WERI-Rb-1 (cell line): ENCODE data around the gene CALHM3.

ENCODE experiments used
- DNase-seq: peaks from one replicate; pipeline ENCODE4 v3.0.0-alpha.2; 2020
- H3K27ac ChIP-seq: fragments of 250-450 bp; sonication (Bioruptor Pico); 2 replicates; pipeline ENCODE4 v1.5.1; 2020; ENCODE audit warnings: mild to moderate bottlenecking, moderate library complexity
- H3K27me3 ChIP-seq: fragments of 250-450 bp; sonication (Bioruptor Pico); 2 replicates; pipeline ENCODE4 v1.5.1; 2021; ENCODE audit warnings: mild to moderate bottlenecking, low read depth, moderate library complexity; ENCODE audit not compliant: insufficient read depth, severe bottlenecking
- H3K36me3 ChIP-seq: fragments of 250-450 bp; sonication (Bioruptor Pico); 2 replicates; pipeline ENCODE4 v1.5.1; 2020; ENCODE audit warnings: mild to moderate bottlenecking, moderate library complexity
- H3K4me3 ChIP-seq: 2 replicates; pipeline ENCODE4 v1.5.1; 2011; ENCODE audit warnings: low read depth, mild to moderate bottlenecking, control low read depth, low read length
- H3K9me3 ChIP-seq: fragments of 250-450 bp; sonication (Bioruptor Pico); 2 replicates; pipeline ENCODE4 v1.5.1; 2021; ENCODE audit warnings: mild to moderate bottlenecking, moderate library complexity; ENCODE audit not compliant: severe bottlenecking
- CTCF ChIP-seq: IDR thresholded peaks from 2 replicates; pipeline ENCODE4 v1.5.1; 2011; ENCODE audit warnings: low read depth, mild to moderate bottlenecking, control low read depth, inconsistent platforms, low read length

The CALHM3 gene

GRCh38 chr10:103517234-103518085 lies 38.4 kb upstream of the CALHM3 start:
- no peak for DNase-seq
- Histone ChIP-seq H3K36me3 (no peaks in the 10 kb centered on the region), H3K27me3 (no peaks in the 10 kb centered on the region), H3K9me3 (no peaks in the 10 kb centered on the region), H3K27ac (no peak overlapping the region), H3K4me3 (no peak overlapping the region)
- no peak for TF ChIP-seq CTCF

GRCh38 chr10:103514244-103514643 lies 35.2 kb upstream of the CALHM3 start:
- H3K4me3 ChIP-seq, result no peak overlapping the region
- H3K27me3 ChIP-seq, result no peaks in the 10 kb centered on the region
- no peaks in the 10 kb centered on the region for H3K9me3 ChIP-seq
- H3K27ac ChIP-seq, result no peak overlapping the region
- no peak for DNase-seq
- H3K36me3 ChIP-seq, result no peaks in the 10 kb centered on the region
- TF ChIP-seq CTCF, result no peak

- no peaks in the 10 kb centered on the region for H3K27me3 ChIP-seq
- no peaks in the 10 kb centered on the region for H3K36me3 ChIP-seq
- no peaks in the 10 kb centered on the region for H3K9me3 ChIP-seq
- H3K4me3 ChIP-seq, result no peak overlapping the region
- no peak for DNase-seq
- TF ChIP-seq CTCF, result no peak
- no peak overlapping the region for H3K27ac ChIP-seq
These were observed 34.5 kb upstream of the CALHM3 start for GRCh38 chr10:103513380-103514060.

- Histone ChIP-seq H3K27ac (no peak overlapping the region), H3K4me3 (no peak overlapping the region), H3K36me3 (no peaks in the 10 kb centered on the region), H3K27me3 (no peaks in the 10 kb centered on the region), H3K9me3 (no peaks in the 10 kb centered on the region)
- TF ChIP-seq CTCF, result no peak
- DNase-seq, result no peak
These were observed 33.7 kb upstream of the CALHM3 start for GRCh38 chr10:103512591-103513379.

GRCh38 chr10:103512166-103512565 lies 33.1 kb upstream of the CALHM3 start:
- no peak for TF ChIP-seq CTCF
- H3K9me3 ChIP-seq, result no peaks in the 10 kb centered on the region
- no peak overlapping the region for H3K4me3 ChIP-seq
- H3K36me3 ChIP-seq, result no peaks in the 10 kb centered on the region
- H3K27ac ChIP-seq, result no peak overlapping the region
- no peaks in the 10 kb centered on the region for H3K27me3 ChIP-seq
- no peak for DNase-seq
